Endodermal cell (in vitro differentiated cells): Measurements from ENCODE around the gene CACNA2D2. TPM values are rescaled to one million over a fixed set of nuclear protein-coding genes. Genes with fewer than 3 reads are reported as not detected.

Experiments
- DNase-seq: peaks from one replicate; pipeline ENCODE4 v3.0.0-alpha.2; 2017
- H3K27ac ChIP-seq: 2 replicates; pipeline ENCODE4 v1.5.1; 2013; ENCODE audit warnings: mild to moderate bottlenecking, low read depth, low read length, moderate library complexity
- H3K27me3 ChIP-seq: 2 replicates; pipeline ENCODE4 v1.6.1; 2013; ENCODE audit warnings: mild to moderate bottlenecking, low read length, moderate library complexity; ENCODE audit not compliant: insufficient read depth, control insufficient read depth, poor library complexity, severe bottlenecking
- H3K36me3 ChIP-seq: 2 replicates; pipeline ENCODE4 v1.7.0; 2013; ENCODE audit warnings: mild to moderate bottlenecking, low read length, moderate library complexity; ENCODE audit not compliant: control insufficient read depth, insufficient read depth
- H3K4me1 ChIP-seq: one replicate; pipeline ENCODE4 v1.7.0; 2013; ENCODE audit warnings: low read length; ENCODE audit not compliant: control insufficient read depth, insufficient read depth
- H3K4me3 ChIP-seq: 2 replicates; pipeline ENCODE4 v1.5.1; 2013; ENCODE audit warnings: mild to moderate bottlenecking, low read length, moderate library complexity
- H3K9ac ChIP-seq: 2 replicates; pipeline ENCODE4 v1.6.1; 2013; ENCODE audit warnings: mild to moderate bottlenecking, low read length, moderate library complexity; ENCODE audit not compliant: poor library complexity, severe bottlenecking; ENCODE audit errors: extremely low read depth
- H3K9me3 ChIP-seq: 2 replicates; pipeline ENCODE4 v1.6.1; 2013; ENCODE audit warnings: mild to moderate bottlenecking, low read length, moderate library complexity; ENCODE audit not compliant: control insufficient read depth
- H3K27ac Mint-ChIP-seq: 2 replicates; pipeline ENCODE4 v1.8.0; 2020; ENCODE audit warnings: mixed read lengths
- H3K27me3 Mint-ChIP-seq: 2 replicates; pipeline ENCODE4 v1.8.0; 2021; ENCODE audit warnings: mild to moderate bottlenecking, mixed read lengths; ENCODE audit not compliant: insufficient read depth
- H3K36me3 Mint-ChIP-seq: 2 replicates; pipeline ENCODE4 v1.8.0; 2020; ENCODE audit warnings: low read depth, mixed read lengths
- H3K4me1 Mint-ChIP-seq: 2 replicates; pipeline ENCODE4 v1.8.0; 2020; ENCODE audit warnings: mixed read lengths
- H3K4me3 Mint-ChIP-seq: 2 replicates; pipeline ENCODE4 v1.8.0; 2020; ENCODE audit warnings: mild to moderate bottlenecking, moderate library complexity, mixed read lengths
- H3K9me3 Mint-ChIP-seq: 2 replicates; pipeline ENCODE4 v1.8.0; 2020; ENCODE audit warnings: mild to moderate bottlenecking, mixed read lengths
- WGBS, 2 experiments: methylation state at CpG; one replicate each; pipeline versions ENCODE4 v1.1.5 to v1.1.7; 2013; ENCODE audit warnings: missing lambda C conversion rate in 2 of 2, mixed read lengths in 1 of 2; ENCODE audit not compliant: insufficient coverage in 1 of 2, insufficient read length in 1 of 2; 5-methylcytosine and 5-hydroxymethylcytosine counted together
- total RNA-seq, 2 donors: library from RNA; stranded (reverse); fragmentation: NEBNext Ultra II Directional in 1 of 2; extraction: Animal tissue kit (Norgen Biotek cat#: 25700) in 1 of 2; gene quantifications; 2 replicates in 1 of 2; 3 replicates in 1 of 2; pipeline ENCODE4 v1.2.1, GENCODE V29; 2021
- TF ChIP-seq, protein P1 (sequence below): fragments of 200-600 bp; sonication (generic); conservative IDR thresholded peaks from 2 replicates; pipeline ENCODE4 v1.5.0; 2021; ENCODE audit warnings: antibody characterized with exemption, mild to moderate bottlenecking

The CACNA2D2 gene
- total RNA-seq, 2 donors from 2014 or later, result 17.6 to 20.7 TPM

- H3K27ac ChIP-seq, result no peak overlapping the region
- H3K36me3 ChIP-seq, result no peaks in the 10 kb centered on the region
- H3K4me3 ChIP-seq, result no peak overlapping the region
- Mint-ChIP-seq H3K27ac (no peak overlapping the region), H3K27me3 (peaks cover 2% of the 10 kb centered on the region), H3K4me3 (no peak overlapping the region), H3K4me1 (peaks cover 10% of the 10 kb centered on the region), H3K36me3 (no peaks in the 10 kb centered on the region), H3K9me3 (no peaks in the 10 kb centered on the region)
- H3K27me3 ChIP-seq, result peaks cover 11% of the 10 kb centered on the region
- no peak overlapping the region for H3K9ac ChIP-seq
- H3K4me1 ChIP-seq, result peaks cover 8% of the 10 kb centered on the region
- no peak for DNase-seq
- TF ChIP-seq, protein P1, sequence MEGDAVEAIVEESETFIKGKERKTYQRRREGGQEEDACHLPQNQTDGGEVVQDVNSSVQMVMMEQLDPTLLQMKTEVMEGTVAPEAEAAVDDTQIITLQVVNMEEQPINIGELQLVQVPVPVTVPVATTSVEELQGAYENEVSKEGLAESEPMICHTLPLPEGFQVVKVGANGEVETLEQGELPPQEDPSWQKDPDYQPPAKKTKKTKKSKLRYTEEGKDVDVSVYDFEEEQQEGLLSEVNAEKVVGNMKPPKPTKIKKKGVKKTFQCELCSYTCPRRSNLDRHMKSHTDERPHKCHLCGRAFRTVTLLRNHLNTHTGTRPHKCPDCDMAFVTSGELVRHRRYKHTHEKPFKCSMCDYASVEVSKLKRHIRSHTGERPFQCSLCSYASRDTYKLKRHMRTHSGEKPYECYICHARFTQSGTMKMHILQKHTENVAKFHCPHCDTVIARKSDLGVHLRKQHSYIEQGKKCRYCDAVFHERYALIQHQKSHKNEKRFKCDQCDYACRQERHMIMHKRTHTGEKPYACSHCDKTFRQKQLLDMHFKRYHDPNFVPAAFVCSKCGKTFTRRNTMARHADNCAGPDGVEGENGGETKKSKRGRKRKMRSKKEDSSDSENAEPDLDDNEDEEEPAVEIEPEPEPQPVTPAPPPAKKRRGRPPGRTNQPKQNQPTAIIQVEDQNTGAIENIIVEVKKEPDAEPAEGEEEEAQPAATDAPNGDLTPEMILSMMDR, result no peak
- 82 to 86% methylated on average over 9 of the region's 9 CpGs for WGBS, 2 experiments
- H3K9me3 ChIP-seq, result no peaks in the 10 kb centered on the region
Measured at GRCh38 chr3:50369012-50369670, 134.3 kb downstream of the CACNA2D2 start.

- WGBS, 2 experiments, result 79 to 100% methylated on average over 2 to 5 of the region's 5 CpGs
- TF ChIP-seq, protein P1, result no peak
- H3K9me3 Mint-ChIP-seq, result no peaks in the 10 kb centered on the region
- Histone ChIP-seq H3K4me3 (peak overlapping the region; percentile 84), H3K36me3 (no peaks in the 10 kb centered on the region), H3K4me1 (peaks cover 2% of the 10 kb centered on the region), H3K27ac (no peak overlapping the region), H3K27me3 (peaks cover 13% of the 10 kb centered on the region), H3K9ac (no peak overlapping the region), H3K9me3 (no peaks in the 10 kb centered on the region)
- DNase-seq, result no peak
- H3K4me1 Mint-ChIP-seq, result peaks cover 2% of the 10 kb centered on the region
- H3K4me3 Mint-ChIP-seq, result peak overlapping the region; percentile 61
- H3K27ac Mint-ChIP-seq, result no peak overlapping the region
- peaks cover 11% of the 10 kb centered on the region for H3K27me3 Mint-ChIP-seq
- H3K36me3 Mint-ChIP-seq, result no peaks in the 10 kb centered on the region
Measured at GRCh38 chr3:50365842-50366220, 137.6 kb downstream of the CACNA2D2 start.

DNA sequence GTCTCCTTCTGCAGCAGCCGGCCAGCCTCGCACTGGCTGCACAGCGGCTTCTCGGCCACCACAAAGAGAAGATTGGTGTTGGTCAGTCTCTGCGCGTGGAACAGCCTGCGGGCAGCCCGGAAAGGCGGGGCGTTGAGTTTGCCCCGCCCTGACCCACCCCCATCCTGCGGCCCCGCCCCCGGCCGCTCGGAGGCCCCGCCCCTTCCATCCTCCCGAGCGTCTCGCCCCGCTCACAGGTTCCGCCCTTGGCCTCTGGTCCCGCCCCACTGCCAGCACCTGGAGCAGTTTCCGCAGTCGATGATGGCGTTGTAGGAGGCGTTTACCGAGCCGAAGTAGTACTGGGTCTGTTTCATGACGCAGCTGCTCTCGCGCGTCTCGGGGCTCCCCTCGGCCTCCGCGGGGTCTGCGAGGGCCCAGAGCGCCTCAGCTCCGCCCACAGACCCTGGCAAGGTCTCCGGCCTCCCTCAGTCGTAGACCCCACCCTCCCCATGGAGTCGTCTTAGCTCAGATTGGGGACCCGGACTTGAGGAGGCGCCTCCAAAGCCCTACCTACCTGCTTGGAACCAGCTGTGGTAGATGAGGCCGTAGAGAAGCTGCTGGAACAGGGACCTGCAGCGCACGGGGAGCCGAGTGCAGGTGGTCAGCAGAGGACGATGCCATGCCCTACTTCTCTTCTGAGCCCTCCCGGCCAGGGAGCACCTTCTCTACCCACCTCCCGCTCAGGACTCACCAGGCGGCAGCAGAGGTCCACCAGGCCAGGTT, 138.2 kb downstream of the CACNA2D2 start:
- H3K36me3 Mint-ChIP-seq, result no peaks in the 10 kb centered on the region
- TF ChIP-seq, protein P1, result peak; percentile 46
- Histone ChIP-seq H3K4me3 (peak overlapping the region; percentile 84), H3K27me3 (peaks cover 13% of the 10 kb centered on the region), H3K9ac (peak overlapping the region; percentile 60), H3K4me1 (no peaks in the 10 kb centered on the region), H3K9me3 (no peaks in the 10 kb centered on the region), H3K27ac (peak overlapping the region; percentile 70), H3K36me3 (no peaks in the 10 kb centered on the region)
- peak overlapping the region; percentile 61 for H3K4me3 Mint-ChIP-seq
- H3K9me3 Mint-ChIP-seq, result no peaks in the 10 kb centered on the region
- H3K27ac Mint-ChIP-seq, result peak overlapping the region; percentile 44
- 0 to 7% methylated on average over 12 to 53 of the region's 53 CpGs for WGBS, 2 experiments
- peak; percentile 98 for DNase-seq
- peaks cover 11% of the 10 kb centered on the region for H3K27me3 Mint-ChIP-seq
- no peaks in the 10 kb centered on the region for H3K4me1 Mint-ChIP-seq
